ENCODE results near the gene NRG2.

Gene NRG2

DNA sequence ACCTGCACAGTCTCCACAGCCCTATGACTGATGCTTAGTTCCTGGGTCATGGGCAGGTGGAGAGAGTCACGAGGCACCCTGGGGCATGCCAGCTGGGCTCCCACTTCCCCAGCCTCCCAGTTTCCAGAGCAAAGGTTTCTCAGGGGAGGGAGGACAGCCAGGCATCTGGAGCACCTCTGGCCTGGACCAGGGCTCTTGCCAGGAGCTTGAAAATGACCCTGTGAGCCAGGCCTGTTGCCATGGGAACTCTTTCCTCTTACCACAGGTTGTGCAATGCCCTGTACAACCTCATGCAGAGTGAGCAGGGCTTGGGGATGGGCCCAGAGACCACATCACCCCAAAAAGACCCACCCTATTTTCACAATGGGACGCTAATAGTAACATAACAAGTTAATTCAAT, 134.3 kb downstream of the NRG2 start:
- no peak for DNase-seq (ENCODE audit: low read depth in 2 of 2, low spot score in 1 of 2)

DNA sequence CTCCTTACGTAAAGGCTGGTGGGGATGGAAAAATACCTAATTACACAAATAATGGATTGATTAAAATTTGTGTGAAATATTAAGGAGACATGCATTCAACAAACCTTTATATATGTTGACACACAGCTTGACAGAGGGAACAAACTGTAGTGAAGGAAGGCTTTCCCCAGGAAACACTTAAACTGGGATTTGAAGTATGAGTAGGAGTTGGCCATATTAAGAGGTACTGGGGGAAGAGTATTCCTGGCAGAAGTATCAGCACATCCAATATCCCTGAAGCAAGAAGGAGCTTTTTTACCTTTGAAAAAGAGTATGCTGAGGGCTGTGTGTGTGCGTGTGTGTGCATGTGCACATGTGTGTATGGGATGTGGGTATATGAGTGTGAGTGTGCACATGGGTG, 136.4 kb downstream of the NRG2 start:
- DNase-seq (ENCODE audit: low read depth in 2 of 2, low spot score in 1 of 2): no peak

DNA sequence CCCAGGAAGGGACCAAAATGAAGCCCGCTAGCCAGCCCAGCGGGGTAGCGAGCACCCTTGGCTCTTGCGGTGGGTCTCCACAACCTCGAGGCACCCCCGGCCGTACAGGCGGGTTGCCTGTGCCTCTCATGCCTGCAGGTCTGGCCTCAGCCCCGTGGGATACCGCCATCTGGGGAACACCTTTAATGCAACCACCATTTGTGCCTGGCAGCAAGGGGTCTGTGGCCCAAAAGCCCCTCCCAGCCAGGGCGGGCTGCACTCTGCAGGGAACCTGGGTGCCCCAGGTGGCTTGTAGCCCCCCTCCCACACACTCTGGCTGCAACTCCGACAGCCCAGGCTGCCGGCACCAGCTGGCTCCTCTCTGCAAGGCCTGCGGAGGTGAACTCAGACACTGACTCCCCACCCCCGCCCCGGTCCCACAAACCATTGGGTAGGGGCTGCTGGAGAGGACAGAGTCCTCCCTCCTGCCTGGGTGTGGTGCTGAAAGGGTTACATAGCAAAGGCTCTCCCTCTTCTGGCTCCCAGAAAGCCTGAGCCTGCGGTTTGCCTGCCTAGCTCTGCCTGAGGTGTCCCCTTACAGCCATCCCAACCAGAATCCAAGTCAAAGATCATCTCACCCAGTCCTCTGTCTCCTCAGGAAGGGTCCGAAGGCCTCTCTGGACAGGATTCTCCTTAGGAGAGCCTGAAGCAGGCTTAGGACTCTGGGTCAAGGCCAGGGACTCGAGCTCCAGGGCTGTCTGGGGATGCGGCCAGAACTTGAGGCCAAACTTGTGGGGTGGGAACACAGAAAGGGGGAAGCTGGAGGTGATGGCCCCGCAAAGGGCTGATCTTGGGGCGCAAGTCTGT, 138.1 kb downstream of the NRG2 start:
- no peak for DNase-seq (ENCODE audit: low read depth in 2 of 2, low spot score in 1 of 2)

DNA sequence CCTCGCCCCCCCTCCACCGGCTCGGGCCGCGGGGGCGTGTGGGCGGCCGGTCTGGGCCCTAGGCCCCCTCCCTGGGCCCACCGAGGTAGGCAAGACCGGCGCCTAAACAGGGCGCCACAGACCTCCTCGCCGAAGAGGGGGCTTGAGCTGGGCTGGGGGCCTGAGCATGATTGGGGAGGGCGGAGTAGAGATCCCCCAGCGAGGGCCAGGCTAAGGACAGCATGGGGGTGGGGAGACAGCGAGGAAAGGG, 138.6 kb downstream of the NRG2 start:
- DNase-seq (ENCODE audit: low read depth in 2 of 2, low spot score in 1 of 2): no peak

DNA sequence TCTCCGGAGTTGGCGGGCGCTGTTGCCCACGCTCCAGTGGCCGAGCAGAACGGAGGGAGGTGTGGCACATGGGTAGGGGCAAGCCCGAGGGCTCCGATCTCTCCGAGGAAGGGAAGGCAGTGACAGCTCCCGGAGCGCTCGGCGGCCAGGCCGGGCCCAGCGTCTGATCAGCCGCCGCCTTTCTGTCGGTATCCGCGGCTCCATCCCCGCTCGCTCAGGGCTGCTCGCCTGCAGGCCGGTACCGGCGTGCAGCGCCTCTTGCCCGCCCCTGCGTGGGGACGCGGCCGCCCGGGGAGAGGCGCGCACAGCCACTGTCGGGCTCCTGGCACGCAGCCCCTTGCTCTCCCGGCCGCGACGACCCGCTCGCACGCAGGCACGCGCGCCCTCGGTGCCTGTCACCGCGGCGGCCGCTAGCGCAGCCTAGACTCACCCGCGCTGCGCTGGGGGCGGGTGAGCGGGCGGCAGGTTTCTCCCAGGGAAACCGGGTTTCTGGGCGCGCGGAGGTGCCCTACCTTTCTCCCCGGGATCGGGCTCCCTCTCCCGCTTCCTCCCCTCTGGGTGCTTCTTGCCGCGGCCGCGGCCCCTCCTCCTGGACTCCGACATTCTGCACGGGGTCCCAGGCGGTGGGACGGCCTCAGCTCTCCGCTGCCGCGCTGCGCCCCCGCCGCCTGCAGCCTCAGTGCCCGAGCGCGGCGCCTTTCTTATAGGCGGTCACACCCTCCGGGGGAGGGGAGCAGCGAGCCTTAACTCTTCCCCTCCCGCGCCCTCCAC, 139.1 kb downstream of the NRG2 start:
- no peak for DNase-seq (ENCODE audit: low read depth in 2 of 2, low spot score in 1 of 2)

DNA sequence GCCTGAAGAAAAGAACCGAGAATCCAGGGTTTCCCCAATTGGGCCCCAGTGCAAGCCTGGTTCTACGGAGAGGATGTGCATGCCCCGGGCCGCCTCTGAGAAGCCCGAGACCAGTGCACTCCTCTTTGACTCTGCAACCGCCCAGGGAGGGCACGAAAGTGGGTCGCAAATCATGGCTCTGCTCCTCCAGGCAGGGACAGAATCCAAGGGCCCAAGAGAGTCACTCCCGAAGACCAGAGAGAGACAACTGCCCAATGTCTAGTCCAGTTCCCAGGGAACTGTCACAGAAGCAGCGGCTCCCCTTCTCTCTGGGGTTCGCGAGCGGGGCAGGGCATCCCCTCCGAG, 139.7 kb downstream of the NRG2 start:
- no peak for DNase-seq (ENCODE audit: low read depth in 2 of 2, low spot score in 1 of 2)

DNA sequence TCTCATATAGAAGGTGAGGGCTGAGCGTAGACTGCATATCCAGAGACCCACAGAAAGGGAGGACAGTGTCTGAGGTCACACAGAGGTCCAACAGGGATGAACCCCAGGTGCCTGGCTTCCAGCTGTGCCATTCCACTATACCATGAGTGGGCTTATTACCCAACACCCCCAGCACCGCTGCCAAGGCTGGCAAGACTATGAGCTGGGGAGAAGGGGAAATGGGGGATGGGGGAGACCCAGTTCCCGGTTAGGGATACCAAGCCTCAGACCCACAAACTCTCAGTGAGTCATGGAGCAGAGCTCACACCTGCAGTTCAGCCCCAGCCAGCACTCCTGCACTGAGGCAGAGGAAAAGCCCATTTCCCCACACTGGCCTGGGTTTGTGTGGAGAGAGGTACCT, 141.1 kb downstream of the NRG2 start:
- DNase-seq (ENCODE audit: low read depth in 2 of 2, low spot score in 1 of 2): no peak

DNA sequence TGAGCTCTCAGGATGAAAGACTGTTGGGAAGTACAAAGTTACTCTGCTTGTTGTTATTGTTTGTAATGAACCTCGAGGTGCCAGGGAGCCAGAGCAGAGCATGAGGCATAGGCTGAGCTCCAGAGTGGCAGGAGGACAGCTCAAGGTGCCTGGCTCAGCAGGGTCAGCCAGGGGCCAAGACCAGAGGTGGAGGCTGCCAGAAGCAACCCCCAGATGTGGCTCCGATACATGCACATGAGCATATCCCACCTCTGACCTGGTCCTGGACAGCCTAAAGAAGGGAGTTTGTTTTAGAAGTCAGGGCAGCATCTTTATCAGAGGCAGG, 141.9 kb downstream of the NRG2 start:
- no peak for DNase-seq (ENCODE audit: low read depth in 2 of 2, low spot score in 1 of 2)

DNA sequence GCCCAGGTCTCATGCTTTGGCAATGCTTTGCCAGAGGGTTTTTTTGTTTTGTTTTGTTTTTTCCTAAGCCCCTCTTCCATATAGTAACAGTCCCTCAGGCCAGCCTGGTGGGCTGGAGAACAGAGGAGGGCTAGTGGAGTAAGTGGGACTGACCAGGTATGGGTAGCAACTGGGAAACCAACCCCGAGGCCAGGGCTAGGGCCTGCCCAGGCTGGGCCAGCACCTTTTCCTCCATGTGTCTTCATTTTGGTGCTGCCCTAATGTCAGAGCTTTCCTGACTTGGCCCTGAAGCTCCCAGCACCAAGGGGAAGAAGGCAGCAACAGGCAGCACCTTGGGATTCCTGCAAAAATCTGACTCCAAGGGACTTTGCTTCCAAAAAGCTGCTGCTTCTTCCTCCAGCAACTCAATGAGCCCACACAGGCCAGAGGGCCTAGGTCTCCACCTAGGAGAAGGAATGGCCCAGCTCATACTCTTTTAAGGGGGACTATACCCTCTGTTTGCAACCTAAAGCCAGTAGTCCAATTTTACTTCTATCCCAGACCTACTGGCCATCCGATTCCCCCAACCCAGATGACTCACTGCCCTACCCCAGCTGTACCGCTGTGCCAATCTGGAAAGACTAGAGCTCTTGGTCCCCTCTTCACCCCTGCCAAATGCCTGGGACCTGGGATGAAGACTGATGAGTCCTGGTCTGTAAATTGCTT, 142.4 kb downstream of the NRG2 start:
- no peak for DNase-seq (ENCODE audit: low read depth in 2 of 2, low spot score in 1 of 2)

DNA sequence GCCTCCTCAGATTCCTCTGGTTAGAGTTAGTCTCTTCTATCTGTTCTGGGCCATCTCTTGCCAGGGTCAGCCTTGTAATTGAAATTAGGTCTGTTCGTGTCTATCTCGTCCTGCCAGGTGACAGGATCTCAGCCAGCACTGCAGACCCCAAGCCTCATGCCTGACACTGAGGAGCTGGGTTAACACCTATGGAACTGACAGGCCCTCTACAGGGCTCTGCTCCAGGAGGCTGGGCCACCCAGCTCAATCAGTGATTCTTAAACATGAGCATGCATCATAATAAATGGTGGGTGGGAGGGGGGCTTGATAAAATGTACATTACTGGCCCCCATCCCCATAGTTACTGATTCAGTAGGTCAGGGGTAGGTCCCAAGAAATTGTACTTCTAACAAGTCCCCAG, 144.1 kb downstream of the NRG2 start:
- no peak for DNase-seq (ENCODE audit: low read depth in 2 of 2, low spot score in 1 of 2)

DNA sequence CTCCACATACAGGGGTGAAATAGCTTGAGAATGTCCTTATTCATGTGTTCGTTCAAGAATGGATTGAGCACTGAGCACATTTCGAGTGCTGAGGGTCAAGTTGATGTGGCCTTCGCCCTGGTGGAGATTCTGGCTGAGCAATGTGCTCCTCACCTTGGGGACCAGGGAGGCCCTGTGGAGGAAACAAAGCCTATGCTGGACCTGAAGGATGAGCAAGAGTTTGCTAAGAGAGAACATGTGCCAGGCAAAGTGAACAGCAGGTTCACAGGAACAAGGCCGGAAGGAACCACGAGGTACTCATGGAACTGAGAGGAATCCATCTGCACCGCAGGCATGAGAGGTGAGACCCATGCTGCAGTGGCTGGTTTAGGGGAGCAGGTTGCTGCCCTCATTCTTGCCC, 145.1 kb downstream of the NRG2 start:
- DNase-seq (ENCODE audit: low read depth in 2 of 2, low spot score in 1 of 2): no peak

DNA sequence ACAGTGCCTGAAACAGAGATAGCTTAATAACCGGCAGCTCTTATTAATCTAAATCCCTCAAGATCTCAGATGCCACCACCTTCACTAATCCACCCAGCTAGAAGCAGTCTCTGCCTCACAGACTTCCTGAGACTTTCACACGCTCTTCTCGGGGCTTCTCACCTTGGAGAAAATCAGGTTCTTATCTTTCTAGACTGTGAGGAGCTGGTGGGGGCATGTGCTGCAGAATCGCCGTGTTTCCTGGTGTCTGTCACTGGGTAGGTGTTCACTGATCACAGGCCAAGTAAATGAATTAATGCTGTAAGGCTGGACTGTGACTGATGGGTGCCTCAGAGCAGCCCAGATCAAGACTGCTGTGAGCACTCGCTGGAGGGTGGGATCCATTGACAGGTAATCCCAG, 145.8 kb downstream of the NRG2 start:
- no peak for DNase-seq (ENCODE audit: low read depth in 2 of 2, low spot score in 1 of 2)

DNA sequence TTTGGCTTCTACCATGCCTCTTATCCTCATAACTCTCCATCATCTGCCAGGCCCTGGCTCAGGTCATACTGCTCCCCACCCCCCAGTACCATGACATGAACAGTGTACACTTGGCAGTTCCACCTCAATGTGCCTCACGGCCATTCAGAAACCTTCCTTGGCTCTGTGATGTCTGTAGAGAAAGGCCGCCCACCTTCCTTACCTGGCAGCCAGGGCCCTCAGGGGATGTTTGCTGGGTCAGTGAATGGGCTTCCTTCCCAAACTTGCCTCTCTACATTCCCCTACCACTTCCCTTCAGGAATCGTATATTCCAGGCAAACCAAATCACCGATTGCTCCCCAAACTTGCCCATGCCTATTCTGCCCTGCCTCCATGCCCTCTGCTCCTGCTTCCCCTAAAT, 146.4 kb downstream of the NRG2 start:
- DNase-seq (ENCODE audit: low read depth in 2 of 2, low spot score in 1 of 2): no peak

DNA sequence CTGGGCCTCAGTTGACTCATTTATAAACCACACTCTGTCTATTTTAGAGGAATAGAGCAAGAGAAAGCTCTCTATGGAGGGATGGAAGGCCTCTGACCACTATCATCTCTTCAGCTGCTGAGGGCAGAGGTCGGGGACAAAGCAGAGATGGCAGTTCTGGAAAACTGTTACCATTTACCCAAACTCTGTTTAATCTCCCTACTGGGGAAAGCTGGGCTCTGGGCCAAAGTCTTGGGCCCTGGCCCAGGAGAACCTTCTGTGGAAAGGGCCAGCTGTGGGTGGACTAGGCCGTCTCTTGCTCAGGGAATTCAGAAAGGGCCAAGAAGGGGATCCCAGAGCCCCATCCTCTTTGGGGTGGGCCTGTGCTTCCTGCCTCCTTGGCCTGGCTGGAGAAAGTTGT, 147.5 kb downstream of the NRG2 start:
- no peak for DNase-seq (ENCODE audit: low read depth in 2 of 2, low spot score in 1 of 2)

DNA sequence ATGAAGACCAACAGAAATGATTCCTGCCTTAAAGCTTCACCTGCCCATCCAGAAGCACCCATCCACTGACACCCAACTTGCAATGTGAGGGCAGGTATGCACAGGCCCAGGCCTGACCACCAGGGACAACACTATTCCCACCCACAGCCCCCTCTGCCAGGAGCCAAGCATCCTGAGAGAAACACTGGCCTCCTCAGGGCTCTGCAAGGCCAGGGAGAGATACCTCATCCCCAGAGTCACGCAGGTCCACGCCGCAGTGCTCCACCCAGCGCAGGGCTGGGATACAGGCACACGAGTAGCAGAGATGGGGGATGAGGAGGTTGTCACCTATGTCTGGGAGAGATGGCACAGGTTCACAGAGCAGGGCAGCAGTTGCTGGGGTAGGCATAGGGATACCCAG, 148.1 kb downstream of the NRG2 start:
- no peak for DNase-seq (ENCODE audit: low read depth in 2 of 2, low spot score in 1 of 2)

DNA sequence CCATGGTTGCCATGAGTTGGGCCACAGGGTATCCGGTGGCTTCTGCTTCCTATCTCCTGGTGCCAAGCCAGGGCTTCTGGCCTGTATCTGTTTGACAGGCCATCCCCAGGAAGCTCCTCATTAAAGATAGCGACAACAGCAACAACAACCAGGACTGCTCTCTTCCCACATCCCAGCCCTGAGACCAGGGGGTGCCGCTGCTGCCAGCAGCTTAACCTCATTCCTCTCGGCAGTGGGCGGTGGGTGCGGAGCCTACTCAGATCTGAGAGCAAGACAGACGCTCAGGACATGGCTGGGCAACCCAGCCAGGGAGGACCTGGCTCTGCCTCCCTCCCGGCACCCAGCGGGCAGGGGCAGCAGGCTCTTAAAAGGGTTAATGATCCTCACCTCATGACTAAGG, 149.2 kb downstream of the NRG2 start:
- no peak for DNase-seq (ENCODE audit: low read depth in 2 of 2, low spot score in 1 of 2)

DNA sequence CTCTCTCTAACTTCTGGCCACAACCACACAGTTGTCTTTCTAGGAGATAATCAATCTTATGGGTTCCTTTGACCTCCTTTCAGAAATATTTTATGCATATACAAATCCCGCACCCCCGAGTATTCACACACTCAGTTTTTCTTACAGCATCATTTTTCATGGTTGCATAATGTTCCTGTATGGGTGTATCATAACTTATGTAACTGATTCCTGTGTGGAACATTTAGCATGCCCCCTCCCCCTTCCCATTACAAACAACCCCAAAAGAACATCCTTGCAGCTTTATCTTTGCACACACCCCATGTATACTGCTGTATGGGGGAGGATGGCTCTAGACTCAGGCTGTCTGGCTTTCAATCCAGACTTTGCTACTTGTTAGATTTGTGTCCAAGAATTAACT, 153.7 kb downstream of the NRG2 start:
- DNase-seq (ENCODE audit: low read depth in 2 of 2, low spot score in 1 of 2): no peak

DNA sequence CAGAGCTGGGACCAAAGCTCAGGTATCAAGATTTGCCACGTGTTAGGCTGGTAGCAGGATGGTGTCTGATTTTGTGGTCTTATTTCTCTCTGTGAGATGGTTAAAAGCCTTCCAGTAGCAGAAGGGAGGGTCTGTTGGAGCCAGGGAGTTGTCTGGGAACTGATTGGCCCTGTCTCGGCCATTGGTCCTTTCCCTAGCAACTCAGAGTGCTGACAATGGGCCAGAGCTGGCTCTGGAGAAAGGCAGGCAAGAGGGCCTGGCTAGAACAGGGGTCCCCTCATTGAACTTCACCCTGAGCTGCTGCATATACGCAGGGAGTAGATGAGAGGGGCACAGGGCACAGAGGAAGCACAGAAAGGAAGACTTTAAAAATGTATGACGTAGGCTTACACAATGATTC, 154.7 kb downstream of the NRG2 start:
- no peak for DNase-seq (ENCODE audit: low read depth in 2 of 2, low spot score in 1 of 2)

DNA sequence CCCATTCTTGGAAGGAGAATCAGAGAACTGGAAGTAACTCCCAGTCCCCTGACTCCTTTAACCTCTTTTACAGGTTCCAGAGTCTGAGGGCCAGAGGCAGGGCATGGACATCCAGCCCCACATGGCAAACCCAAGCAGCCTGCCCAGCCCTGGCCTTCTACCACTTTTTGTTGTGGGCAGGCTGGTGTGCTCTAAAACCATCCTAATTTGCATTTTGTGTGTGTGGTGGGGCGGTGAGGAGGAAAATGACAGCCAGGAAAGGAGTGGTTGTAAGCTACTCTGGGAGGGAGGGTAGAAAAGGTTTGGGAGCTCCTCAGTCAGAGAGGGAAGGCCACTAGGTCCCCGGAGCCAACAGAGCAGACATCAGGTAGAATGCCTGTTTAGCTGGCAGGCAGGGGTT, 156.9 kb downstream of the NRG2 start:
- no peak for DNase-seq (ENCODE audit: low read depth in 2 of 2, low spot score in 1 of 2)

DNA sequence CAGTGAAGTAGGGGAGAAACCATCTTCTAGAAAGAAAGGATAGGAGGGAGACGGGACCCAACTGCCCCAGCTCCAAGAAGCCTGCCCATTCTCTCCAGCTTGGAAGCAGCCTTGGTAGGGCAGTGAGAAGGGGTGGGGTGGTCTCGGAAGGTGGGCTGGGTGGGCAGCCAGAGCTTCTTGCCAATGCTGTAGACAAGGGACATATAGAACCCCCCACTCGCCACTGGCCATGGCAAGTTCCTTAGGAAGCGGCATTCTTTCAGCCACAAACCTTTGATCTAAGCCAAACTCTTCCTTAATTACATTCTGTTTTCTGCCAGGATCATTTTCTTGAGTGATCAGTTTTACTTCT, 157.3 kb downstream of the NRG2 start:
- no peak for DNase-seq (ENCODE audit: low read depth in 2 of 2, low spot score in 1 of 2)

DNA sequence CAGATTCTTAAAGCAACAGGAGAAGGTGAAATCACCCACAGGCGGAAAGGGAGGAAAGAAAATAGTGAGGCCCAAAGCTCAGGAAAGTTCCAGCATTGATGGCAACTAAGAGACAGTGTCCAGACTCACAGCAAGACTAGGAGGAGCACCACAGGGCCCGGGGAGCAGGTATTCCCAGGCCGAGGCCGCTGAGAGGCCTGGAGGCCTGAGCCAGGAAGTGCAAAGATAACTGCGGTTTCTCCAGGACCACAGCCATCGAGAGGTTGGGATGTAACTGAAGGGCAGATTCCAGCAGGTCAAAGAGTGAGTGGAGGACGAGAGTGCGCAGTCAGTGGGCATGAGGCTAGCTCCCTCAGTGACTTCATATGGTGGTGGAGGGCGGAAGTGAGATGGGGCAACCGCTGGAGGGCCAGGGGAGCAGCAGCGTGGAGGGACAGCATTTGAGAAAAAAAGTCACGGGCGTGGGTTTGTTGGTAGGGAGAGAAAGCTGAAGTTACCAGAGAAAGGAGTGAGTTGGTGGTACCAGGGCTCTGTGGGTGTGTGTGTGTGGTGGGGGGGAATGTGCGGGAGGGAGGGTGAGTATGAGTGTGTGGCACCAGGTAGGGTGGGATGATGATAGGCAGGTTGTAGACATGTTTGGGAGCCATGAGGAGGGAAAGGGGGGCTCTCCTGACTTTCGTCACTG, 157.8 kb downstream of the NRG2 start:
- DNase-seq (ENCODE audit: low read depth in 2 of 2, low spot score in 1 of 2): no peak

DNA sequence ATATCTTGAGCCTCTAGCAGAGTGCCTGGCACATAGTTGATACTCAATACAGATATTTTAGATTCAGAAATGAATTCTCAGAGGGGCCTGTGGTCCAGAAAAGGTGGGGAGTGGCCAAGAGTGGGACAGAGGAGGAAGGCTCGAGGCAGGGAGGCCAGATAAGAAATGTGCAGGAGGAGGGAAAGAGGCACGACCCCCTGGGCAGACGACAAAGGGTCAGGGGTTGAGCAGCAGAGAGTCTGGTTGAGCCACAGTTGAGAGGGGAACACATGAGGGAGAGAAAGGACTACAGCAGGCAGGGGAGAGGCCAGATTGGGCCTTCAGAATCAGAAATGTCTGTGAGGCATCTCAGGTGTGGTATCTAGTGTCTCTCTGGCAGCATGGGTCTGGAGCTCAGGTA, 158.4 kb downstream of the NRG2 start:
- DNase-seq (ENCODE audit: low read depth in 2 of 2, low spot score in 1 of 2): no peak

Data from stimulated activated CD8-positive, alpha-beta memory T cell treated with anti-CD3 and anti-CD28 coated beads, Interleukin-4, amount 100 ng/mL, for 1 hour (primary cell).